ENCODE results near the gene SHH.

GRCh38 chr7:155807789-155808548 is 4.3 kb downstream of the SHH start:
- no peak for TF ChIP-seq POLR2AphosphoS5 (IDR thresholded peaks at IDR 0.05; ENCODE audit: low read depth, low read length)
- no peak; the same call in 1 of the 2 replicates for TF ChIP-seq CTCF (IDR thresholded peaks at IDR 0.05)
- no peak for TF ChIP-seq TCF7L2 (IDR thresholded peaks at IDR 0.05; ENCODE audit: low read depth, low read length)

Measured in Panc1 (cell line).